Hepatocyte (in vitro differentiated cells): ENCODE data around the gene KIF5B. TPM values are rescaled to one million over a fixed set of nuclear protein-coding genes. Genes with fewer than 3 reads are reported as not detected.
A peak's percentile ranks its signal among the peaks of the same experiment; 100 is the strongest.

Experiments used
- DNase-seq: peaks from one replicate; pipeline ENCODE4 v3.0.0-alpha.2; 2016; ENCODE audit warnings: low spot score
- H2AFZ ChIP-seq: fragments of 200-600 bp; sonication (generic); 2 replicates; pipeline ENCODE4 v1.6.0; 2016; ENCODE audit warnings: antibody characterized with exemption, mild to moderate bottlenecking
- H3K27ac ChIP-seq: fragments of 200-600 bp; sonication (generic); 2 replicates; pipeline ENCODE4 v1.5.1; 2016; ENCODE audit warnings: mild to moderate bottlenecking
- H3K27me3 ChIP-seq: fragments of 200-600 bp; sonication (generic); 2 replicates; pipeline ENCODE4 v1.6.1; 2016
- H3K36me3 ChIP-seq: fragments of 200-600 bp; sonication (generic); replicated peaks from 2 replicates; pipeline ENCODE4 v1.5.1; 2016; ENCODE audit warnings: low read depth; ENCODE audit not compliant: insufficient read depth
- H3K4me1 ChIP-seq: fragments of 200-600 bp; sonication (generic); 2 replicates; pipeline ENCODE4 v1.5.1; 2016; ENCODE audit warnings: mild to moderate bottlenecking, moderate library complexity; ENCODE audit not compliant: insufficient read depth
- H3K4me2 ChIP-seq: fragments of 200-600 bp; sonication (generic); 2 replicates; pipeline ENCODE4 v1.6.0; 2016
- H3K4me3 ChIP-seq: fragments of 200-600 bp; sonication (generic); 2 replicates; pipeline ENCODE4 v1.5.1; 2016; ENCODE audit warnings: mild to moderate bottlenecking
- H3K79me2 ChIP-seq: fragments of 200-600 bp; sonication (generic); 2 replicates; pipeline ENCODE4 v1.6.0; 2017; ENCODE audit warnings: mild to moderate bottlenecking
- H3K9me2 ChIP-seq: fragments of 200-600 bp; sonication (generic); replicated peaks from 2 replicates; pipeline ENCODE4 v1.6.0; 2017; ENCODE audit warnings: mild to moderate bottlenecking; ENCODE audit not compliant: insufficient read depth
- H3K9me3 ChIP-seq: fragments of 200-600 bp; sonication (generic); 2 replicates; pipeline ENCODE4 v1.5.1; 2016; ENCODE audit warnings: low read depth, mild to moderate bottlenecking
- H4K20me1 ChIP-seq: fragments of 200-600 bp; sonication (generic); 2 replicates; pipeline ENCODE4 v1.6.0; 2016; ENCODE audit warnings: mild to moderate bottlenecking; ENCODE audit not compliant: insufficient read depth, poor library complexity, severe bottlenecking
- EZH2 ChIP-seq: fragments of 200-600 bp; sonication (generic); IDR thresholded peaks from 2 replicates; pipeline ENCODE4 v1.6.1; 2016; ENCODE audit warnings: antibody characterized with exemption, mild to moderate bottlenecking, borderline replicate concordance
- EZH2phosphoT487 ChIP-seq: fragments of 200-600 bp; sonication (generic); IDR thresholded peaks from one replicate; pipeline ENCODE4 v1.6.1; 2018; ENCODE audit warnings: antibody characterized with exemption, mild to moderate bottlenecking, low read depth, moderate library complexity; ENCODE audit not compliant: unreplicated experiment, severe bottlenecking
- WGBS: methylation state at CpG from one replicate; pipeline ENCODE4 v1.1.6; 2016; ENCODE audit warnings: low lambda C conversion rate; ENCODE audit errors: missing lambda C conversion rate; 5-methylcytosine and 5-hydroxymethylcytosine counted together
- polyA plus RNA-seq: library from polyadenylated mRNA; unstranded; fragments of >200 nt; fragmentation: Nextera tagmentation; extraction: Ambion mirVana; gene quantifications from 2 replicates; pipeline ENCODE4 v1.2.1, GENCODE V29; 2016
- total RNA-seq: library from RNA; depleted of rRNA; stranded (reverse); fragments of >200 nt; gene quantifications from 2 replicates; pipeline ENCODE4 v1.2.3, GENCODE V29; 2014
- TF ChIP-seq, protein P1 (sequence below): fragments of 200-600 bp; sonication (generic); IDR thresholded peaks from 2 replicates; pipeline ENCODE4 v1.5.1; 2016; ENCODE audit warnings: antibody characterized with exemption, mild to moderate bottlenecking; ENCODE audit not compliant: poor library complexity

The KIF5B gene
- total and polyA plus RNA-seq, 2 experiments from 2014 or later, result 51.6 to 141 TPM

DNA sequence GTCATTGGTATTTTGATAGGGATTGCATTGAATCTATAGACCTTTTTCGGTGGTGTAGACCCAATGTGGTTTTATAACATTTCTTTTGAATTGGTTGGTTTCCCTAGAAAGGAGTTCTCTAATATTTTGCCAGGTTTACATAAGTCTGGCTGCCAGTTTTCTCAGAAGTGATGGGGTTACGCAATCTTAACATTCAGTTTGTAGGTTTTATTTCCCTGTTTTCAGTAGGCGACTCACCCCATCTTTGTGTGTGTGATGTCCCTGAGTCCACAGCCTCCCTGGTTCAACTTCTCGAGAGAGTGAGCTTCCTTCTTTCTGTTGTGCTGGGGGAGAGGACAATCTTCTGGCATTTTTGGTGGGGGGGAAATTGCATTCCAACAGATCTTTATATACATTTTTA is 9.6 kb upstream of the KIF5B start:
- no peak overlapping the region for H3K4me3 ChIP-seq
- no peak for TF ChIP-seq EZH2
- TF ChIP-seq, protein P1, sequence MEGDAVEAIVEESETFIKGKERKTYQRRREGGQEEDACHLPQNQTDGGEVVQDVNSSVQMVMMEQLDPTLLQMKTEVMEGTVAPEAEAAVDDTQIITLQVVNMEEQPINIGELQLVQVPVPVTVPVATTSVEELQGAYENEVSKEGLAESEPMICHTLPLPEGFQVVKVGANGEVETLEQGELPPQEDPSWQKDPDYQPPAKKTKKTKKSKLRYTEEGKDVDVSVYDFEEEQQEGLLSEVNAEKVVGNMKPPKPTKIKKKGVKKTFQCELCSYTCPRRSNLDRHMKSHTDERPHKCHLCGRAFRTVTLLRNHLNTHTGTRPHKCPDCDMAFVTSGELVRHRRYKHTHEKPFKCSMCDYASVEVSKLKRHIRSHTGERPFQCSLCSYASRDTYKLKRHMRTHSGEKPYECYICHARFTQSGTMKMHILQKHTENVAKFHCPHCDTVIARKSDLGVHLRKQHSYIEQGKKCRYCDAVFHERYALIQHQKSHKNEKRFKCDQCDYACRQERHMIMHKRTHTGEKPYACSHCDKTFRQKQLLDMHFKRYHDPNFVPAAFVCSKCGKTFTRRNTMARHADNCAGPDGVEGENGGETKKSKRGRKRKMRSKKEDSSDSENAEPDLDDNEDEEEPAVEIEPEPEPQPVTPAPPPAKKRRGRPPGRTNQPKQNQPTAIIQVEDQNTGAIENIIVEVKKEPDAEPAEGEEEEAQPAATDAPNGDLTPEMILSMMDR, result no peak
- no peak for TF ChIP-seq EZH2phosphoT487
- peak; percentile 25 for DNase-seq
- H3K4me2 ChIP-seq, result no peak overlapping the region
- H3K79me2 ChIP-seq, result no peaks in the 10 kb centered on the region
- H3K9me2 ChIP-seq, result no peaks in the 10 kb centered on the region
- no peaks in the 10 kb centered on the region for H4K20me1 ChIP-seq
- WGBS, result 85% methylated on average over 4 of the region's 4 CpGs
- H3K27me3 ChIP-seq, result no peaks in the 10 kb centered on the region
- H3K27ac ChIP-seq, result no peak overlapping the region
- H3K36me3 ChIP-seq, result no peaks in the 10 kb centered on the region
- H3K9me3 ChIP-seq, result peaks cover 4% of the 10 kb centered on the region
- H3K4me1 ChIP-seq, result no peaks in the 10 kb centered on the region
- no peak overlapping the region for H2AFZ ChIP-seq

DNA sequence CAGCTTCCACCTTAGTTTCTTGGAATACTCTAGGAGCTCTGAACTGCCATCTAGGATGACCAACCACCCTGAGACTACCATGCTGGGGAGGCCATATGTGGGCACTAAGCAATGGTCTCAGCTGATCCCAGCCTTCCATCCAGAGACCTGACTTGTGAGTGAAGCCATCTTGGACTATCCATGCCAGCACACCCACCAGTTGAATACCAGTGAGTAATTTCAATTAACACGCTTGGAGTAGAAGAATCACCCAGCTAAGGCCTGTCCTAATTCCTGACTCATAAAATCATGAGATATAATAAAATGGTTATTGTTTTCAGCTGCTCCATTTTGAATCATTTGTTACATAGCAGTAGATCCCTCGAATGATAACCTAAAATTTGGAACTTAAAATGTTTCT is 5.2 kb upstream of the KIF5B start:
- H3K79me2 ChIP-seq, result no peaks in the 10 kb centered on the region
- TF ChIP-seq EZH2 (no peak), EZH2phosphoT487 (no peak)
- TF ChIP-seq, protein P1, result no peak
- H3K27ac ChIP-seq, result no peak overlapping the region
- no peak overlapping the region for H3K4me3 ChIP-seq
- H3K9me3 ChIP-seq, result peaks cover 4% of the 10 kb centered on the region
- no peak overlapping the region for H2AFZ ChIP-seq
- no peaks in the 10 kb centered on the region for H4K20me1 ChIP-seq
- H3K36me3 ChIP-seq, result no peaks in the 10 kb centered on the region
- H3K4me1 ChIP-seq, result peaks cover 24% of the 10 kb centered on the region
- no peak for DNase-seq
- no peaks in the 10 kb centered on the region for H3K27me3 ChIP-seq
- H3K4me2 ChIP-seq, result no peak overlapping the region
- 93% methylated on average over 2 of the region's 2 CpGs for WGBS
- no peaks in the 10 kb centered on the region for H3K9me2 ChIP-seq

DNA sequence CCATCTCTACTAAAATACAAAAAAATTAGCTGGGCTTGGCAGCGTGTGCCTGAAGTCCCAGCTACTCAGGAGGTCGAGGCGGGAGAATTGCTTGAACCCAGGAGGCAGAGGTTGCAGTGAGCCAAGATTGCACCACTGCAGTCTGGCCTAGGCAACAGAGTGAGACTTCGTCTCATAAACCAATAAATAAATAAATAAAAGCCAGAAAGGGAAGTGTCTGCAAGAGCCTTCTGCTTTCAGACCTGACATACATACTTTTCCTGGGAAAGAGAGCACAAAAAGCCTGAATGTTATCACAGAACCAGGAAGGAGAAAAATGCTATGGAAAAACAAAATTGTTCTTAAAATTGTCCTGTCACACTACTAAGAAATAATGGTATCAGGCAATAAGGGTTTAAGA is 4.1 kb upstream of the KIF5B start:
- H4K20me1 ChIP-seq, result no peaks in the 10 kb centered on the region
- H3K4me1 ChIP-seq, result peaks cover 24% of the 10 kb centered on the region
- H3K79me2 ChIP-seq, result peaks cover 6% of the 10 kb centered on the region
- 72% methylated on average over 4 of the region's 4 CpGs for WGBS
- TF ChIP-seq, protein P1, result no peak
- TF ChIP-seq EZH2 (no peak), EZH2phosphoT487 (no peak)
- no peaks in the 10 kb centered on the region for H3K36me3 ChIP-seq
- H3K27ac ChIP-seq, result peak overlapping the region; percentile 74
- H3K4me3 ChIP-seq, result no peak overlapping the region
- H3K9me2 ChIP-seq, result no peaks in the 10 kb centered on the region
- no peak for DNase-seq
- H2AFZ ChIP-seq, result no peak overlapping the region
- no peak overlapping the region for H3K4me2 ChIP-seq
- H3K27me3 ChIP-seq, result no peaks in the 10 kb centered on the region
- peaks cover 2% of the 10 kb centered on the region for H3K9me3 ChIP-seq

DNA sequence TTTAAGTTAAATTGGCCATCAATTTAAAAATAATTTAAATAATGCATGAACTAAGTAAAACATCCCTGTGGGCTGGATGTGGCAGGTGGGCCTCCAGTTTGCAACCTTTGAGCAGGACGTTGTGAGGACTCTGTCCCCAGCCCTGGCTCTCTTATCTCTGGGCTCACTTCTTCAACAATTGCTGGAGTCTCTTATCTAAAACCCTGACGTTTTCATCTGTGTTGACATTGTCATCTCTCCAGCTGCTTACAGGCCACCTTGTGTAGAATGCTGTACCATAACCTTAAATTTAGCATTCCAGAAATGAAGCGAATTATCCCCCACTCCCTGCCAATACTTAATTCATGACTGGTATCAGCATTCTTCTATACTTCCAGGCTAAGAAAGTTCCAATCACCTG is 3.2 kb upstream of the KIF5B start:
- Histone ChIP-seq H3K36me3 (no peaks in the 10 kb centered on the region), H3K4me2 (peak overlapping the region; percentile 38), H3K9me2 (no peaks in the 10 kb centered on the region), H3K4me1 (peaks cover 24% of the 10 kb centered on the region), H4K20me1 (peaks cover 9% of the 10 kb centered on the region), H3K4me3 (no peak overlapping the region), H3K27me3 (no peaks in the 10 kb centered on the region), H2AFZ (peak overlapping the region; percentile 11), H3K27ac (peak overlapping the region; percentile 74), H3K79me2 (peaks cover 15% of the 10 kb centered on the region), H3K9me3 (no peaks in the 10 kb centered on the region)
- TF ChIP-seq EZH2phosphoT487 (no peak), EZH2 (no peak)
- TF ChIP-seq, protein P1, result no peak
- DNase-seq, result peak; percentile 58
- WGBS, result 35% methylated on average over 3 of the region's 3 CpGs
